K562 (cell line): ENCODE data around the gene KSR2. TPM values are rescaled to one million over a fixed set of nuclear protein-coding genes. Genes with fewer than 3 reads are reported as not detected.

Experiments used
- ATAC-seq: fragments of 200-7000 bp; cut with Tn5 transposase; 3 replicates; pipeline ENCODE4 v1.9.1; 2020; ENCODE audit warnings: moderate library complexity
- BruUV-seq: library from RNA; stranded (reverse); fragments of 400-500 nt; replicated peaks from 2 replicates; lab custom pipeline; 2021; lab: Mats Ljungman, UMichigan
- CTCF ChIA-PET: fragments of 300-600 bp; formaldehyde crosslinking; extraction: SDS; loops from one replicate; lab custom pipeline; 2021; ENCODE audit warnings: low intra/inter-chr PET ratio; lab: Yijun Ruan, JAX
- POLR2A ChIA-PET: fragments of 300-600, 350-650 bp; sonication (Branson Sonifier 250); formaldehyde crosslinking; extraction: SDS; loops from one replicate; lab custom pipeline; 2021; ENCODE audit warnings: antibody characterized with exemption, inconsistent platforms; lab: Yijun Ruan, JAX
- DNase-seq, 4 experiments: peaks; one replicate each; pipeline versions ENCODE4 v3.0.0 to v3.0.0-alpha.2; 2011 to 2018; ENCODE audit warnings: low spot score in 3 of 4, mixed read lengths in 3 of 4; ENCODE audit errors: extremely low read depth in 1 of 4
- FAIRE-seq: peaks from 2 replicates; lab custom pipeline; 2011; peaks lifted over from hg19 to GRCh38; lab: Jason Lieb, UNC
- H2AFZ ChIP-seq: 2 replicates; pipeline ENCODE4 v1.6.0; 2011; ENCODE audit warnings: low read depth, low read length, control low read depth, inconsistent platforms
- H3K27ac ChIP-seq: fragments of 200-600 bp; 3 replicates; pipeline ENCODE4 v1.8.0; 2011; ENCODE audit warnings: low read depth, mild to moderate bottlenecking, control low read depth, inconsistent platforms, low read length, moderate library complexity, mixed read lengths; ENCODE audit errors: extremely low read depth
- H3K27me3 ChIP-seq, 2 experiments: fragments of 300-600 bp in 1 of 2; 2 replicates in 1 of 2; 3 replicates in 1 of 2; pipeline versions ENCODE4 v1.6.0 to v1.8.0; 2011; ENCODE audit warnings: inconsistent platforms in 2 of 2, low read length in 2 of 2, mild to moderate bottlenecking in 1 of 2, mixed read lengths in 1 of 2, moderate library complexity in 1 of 2; ENCODE audit not compliant: control insufficient read depth in 2 of 2, insufficient read depth in 2 of 2
- H3K36me3 ChIP-seq: fragments of 300-600 bp; 3 replicates; pipeline ENCODE4 v1.8.0; 2011; ENCODE audit warnings: mild to moderate bottlenecking, low read length, inconsistent platforms; ENCODE audit not compliant: control insufficient read depth, insufficient read depth
- H3K4me1 ChIP-seq, 2 experiments: fragments of 200-600 bp in 1 of 2; replicated peaks in 1 of 2; 2 replicates in 1 of 2; 3 replicates in 1 of 2; pipeline versions ENCODE4 v1.5.1 to v1.8.0; 2011; ENCODE audit warnings: inconsistent platforms in 2 of 2, low read length in 2 of 2, mild to moderate bottlenecking in 1 of 2, mixed read lengths in 1 of 2, moderate library complexity in 1 of 2; ENCODE audit not compliant: control insufficient read depth in 2 of 2, insufficient read depth in 2 of 2
- H3K4me2 ChIP-seq: 2 replicates; pipeline ENCODE4 v1.6.1; 2011; ENCODE audit warnings: low read length, control low read depth, inconsistent platforms, mixed read lengths; ENCODE audit not compliant: insufficient read depth
- H3K4me3 ChIP-seq: fragments of 200-600 bp; sonication (generic), shearing (Covaris generic); 2 replicates; pipeline ENCODE4 v1.5.1; 2016; ENCODE audit warnings: control low read depth, inconsistent platforms
- H3K79me2 ChIP-seq: fragments of 200-600 bp; 3 replicates; pipeline ENCODE4 v1.8.0; 2011; ENCODE audit warnings: low read length, inconsistent platforms; ENCODE audit not compliant: control insufficient read depth, insufficient read depth
- H3K9ac ChIP-seq, 2 experiments: 2 replicates each; pipeline versions ENCODE4 v1.6.0 to v1.6.1; 2011; ENCODE audit warnings: low read depth in 2 of 2, low read length in 2 of 2, control low read depth in 1 of 2, inconsistent platforms in 1 of 2, mild to moderate bottlenecking in 1 of 2, mixed read lengths in 1 of 2; ENCODE audit not compliant: insufficient read depth in 1 of 2
- H3K9me1 ChIP-seq: one replicate; pipeline ENCODE4 v1.6.0; 2011; ENCODE audit warnings: inconsistent platforms, mild to moderate bottlenecking, low read length, moderate library complexity; ENCODE audit not compliant: control insufficient read depth, insufficient read depth
- H3K9me3 ChIP-seq: replicated peaks from 2 replicates; pipeline ENCODE4 v1.5.1; 2011; ENCODE audit warnings: low read depth, low read length, inconsistent platforms; ENCODE audit not compliant: control insufficient read depth, insufficient read depth
- H4K20me1 ChIP-seq: replicated peaks from 2 replicates; pipeline ENCODE4 v1.6.1; 2011; ENCODE audit warnings: low read length, inconsistent platforms, mixed read lengths; ENCODE audit not compliant: control insufficient read depth, insufficient read depth
- ARNT ChIP-seq, 2 experiments: fragments of 450-650 bp; IDR thresholded peaks; 2 replicates each; pipeline ENCODE4 v1.6.1; 2016; ENCODE audit warnings: mild to moderate bottlenecking in 1 of 2
- CSDE1 ChIP-seq, 2 experiments: fragments of 450-650 bp; IDR thresholded peaks; 2 replicates each; pipeline ENCODE4 v1.6.1; 2016; ENCODE audit warnings: mild to moderate bottlenecking in 1 of 2
- E2F3 ChIP-seq: fragments of 250-450 bp; sonication (Bioruptor Pico); IDR thresholded peaks from 2 replicates; pipeline ENCODE4 v1.4.0; 2020; ENCODE audit warnings: mild to moderate bottlenecking
- JUN ChIP-seq, 2 experiments: sonication (generic) in 1 of 2; formaldehyde crosslinking in 1 of 2; IDR thresholded peaks; 2 replicates each; pipeline versions ENCODE4 v1.6.1 to v1.8.0; 2012 to 2022; ENCODE audit warnings: borderline replicate concordance in 2 of 2, mild to moderate bottlenecking in 2 of 2, improper control_type of control experiment in 1 of 2, low read depth in 1 of 2, low read length in 1 of 2, missing genetic modification reagents in 1 of 2
- NCOA1 ChIP-seq: fragments of 450-650 bp; IDR thresholded peaks from 2 replicates; pipeline ENCODE4 v1.6.1; 2016; ENCODE audit warnings: low read depth
- NCOA2 ChIP-seq, 2 experiments: fragments of 450-650 bp; IDR thresholded peaks; 2 replicates each; pipeline ENCODE4 v1.6.1; 2018; ENCODE audit warnings: mild to moderate bottlenecking in 2 of 2, moderate library complexity in 1 of 2; ENCODE audit not compliant: partially characterized antibody in 2 of 2
- RHOXF2B ChIP-seq: fragments of 250-450 bp; sonication (Bioruptor Pico); conservative IDR thresholded peaks from 2 replicates; pipeline ENCODE4 v1.5.1; 2021
- RNF2 ChIP-seq: sonication (generic); IDR thresholded peaks from 2 replicates; pipeline ENCODE4 v1.6.1; 2016
- ZNF239 ChIP-seq: fragments of 250-450 bp; sonication (Bioruptor Pico); IDR thresholded peaks from 2 replicates; pipeline ENCODE4 v1.4.0; 2020; ENCODE audit warnings: mild to moderate bottlenecking
- WGBS: fragments of 100-300 bp; shearing (Covaris generic); methylation state at CpG from one replicate; pipeline ENCODE4 v1.1.6; 2016; ENCODE audit warnings: low coverage, mixed read lengths; ENCODE audit not compliant: insufficient coverage; ENCODE audit errors: missing lambda C conversion rate; 5-methylcytosine and 5-hydroxymethylcytosine counted together
- in situ Hi-C: fragments of 300-500 bp; cut with MboI; formaldehyde crosslinking; loops from 4 replicates; pipeline ENCODE4 v1.15.0; 2018; ENCODE audit warnings: inconsistent platforms, mixed read lengths
- intact Hi-C: fragments of 100-400 bp; cut with micrococcal nuclease; formaldehyde crosslinking; loops from 2 replicates; pipeline ENCODE4 v1.14.2; 2022
- polyA plus RNA-seq, 8 experiments: library from polyadenylated mRNA; depleted of rRNA in 4 of 8; stranded (reverse) in 5 of 8; unstranded in 3 of 8; fragments of >200 nt; fragmentation: Nextera tagmentation in 2 of 8; fragmentation: Illumina TruSeq in 1 of 8; extraction: Ambion mirVana in 2 of 8; extraction: Trizol in 1 of 8; gene quantifications; 2 replicates each; pipeline versions ENCODE4 v1.2.1 to v1.2.3, GENCODE V29; 2011 to 2014; ENCODE audit warnings: inconsistent platforms in 1 of 8, missing spikeins in 1 of 8
- total RNA-seq, 7 experiments: library from RNA; depleted of rRNA in 6 of 7; stranded (reverse); fragments of >200 nt in 6 of 7; fragmentation: Illumina TruSeq in 2 of 7; extraction: Trizol in 2 of 7; gene quantifications; 2 replicates each; pipeline versions ENCODE4 v1.2.1 to v1.2.3, GENCODE V29; 2011 to 2021; ENCODE audit warnings: low replicate concordance in 1 of 7
- TF ChIP-seq, protein P1 (sequence below), 2 experiments: fragments of 450-650 bp; formaldehyde crosslinking in 1 of 2; IDR thresholded peaks; 2 replicates each; pipeline versions ENCODE4 v1.4.0 to v1.6.1; 2014 to 2020; ENCODE audit warnings: mild to moderate bottlenecking in 2 of 2, borderline replicate concordance in 1 of 2, low read depth in 1 of 2
- TF ChIP-seq, protein P2 (sequence below): fragments of 250-450 bp; sonication (Bioruptor Pico); IDR thresholded peaks from 2 replicates; pipeline ENCODE4 v1.4.0; 2020

KSR2 gene
- total and polyA plus RNA-seq, 9 of the 15 experiments (the other 6 are each of a cell fraction or from before 2014, with no cell fraction given): not detected

- ATAC-seq (no peak), DNase-seq (no peak), FAIRE-seq (no peak)
- Histone ChIP-seq H3K9me1 (no peaks in the 10 kb centered on the region), H3K9ac (no peak overlapping the region), H3K9me3 (no peaks in the 10 kb centered on the region), H3K4me3 (no peak overlapping the region), H4K20me1 (no peaks in the 10 kb centered on the region), H3K79me2 (no peaks in the 10 kb centered on the region), H3K4me1 (no peaks in the 10 kb centered on the region), H3K27ac (no peak overlapping the region), H2AFZ (no peak overlapping the region), H3K27me3 (no peaks in the 10 kb centered on the region), H3K4me2 (no peak overlapping the region), H3K36me3 (no peaks in the 10 kb centered on the region)
- no TSS peak for BruUV-seq
- 0% methylated on average over 3 of the region's 3 CpGs for WGBS
- POLR2A ChIA-PET: interaction anchor here (0.6 to 0.7 kb wide), 2 partner anchors 276 to 396 kb away, joined by 3 to 4 read pairs; no protein-coding TSS in a partner anchor
- intact Hi-C loops (no loop called here), in situ Hi-C loops (no loop called here)
- TF ChIP-seq CSDE1 (IDR thresholded peaks at IDR 0.05) (no peak), JUN (IDR thresholded peaks at IDR 0.05; ENCODE audit: borderline replicate concordance, low read depth, low read length) (no peak), JUN (CRISPR knock-in tag; IDR thresholded peaks at IDR 0.05; ENCODE audit: borderline replicate concordance) (no peak), ARNT (IDR thresholded peaks at IDR 0.05) (no peak), ZNF239 (no peak), NCOA2 (IDR thresholded peaks at IDR 0.05; ENCODE audit: partially characterized antibody in 2 of 2) (no peak), RHOXF2B (no peak), NCOA1 (no peak), E2F3 (CRISPR knock-in tag) (no peak), RNF2 (no peak)
- TF ChIP-seq, protein P1, sequence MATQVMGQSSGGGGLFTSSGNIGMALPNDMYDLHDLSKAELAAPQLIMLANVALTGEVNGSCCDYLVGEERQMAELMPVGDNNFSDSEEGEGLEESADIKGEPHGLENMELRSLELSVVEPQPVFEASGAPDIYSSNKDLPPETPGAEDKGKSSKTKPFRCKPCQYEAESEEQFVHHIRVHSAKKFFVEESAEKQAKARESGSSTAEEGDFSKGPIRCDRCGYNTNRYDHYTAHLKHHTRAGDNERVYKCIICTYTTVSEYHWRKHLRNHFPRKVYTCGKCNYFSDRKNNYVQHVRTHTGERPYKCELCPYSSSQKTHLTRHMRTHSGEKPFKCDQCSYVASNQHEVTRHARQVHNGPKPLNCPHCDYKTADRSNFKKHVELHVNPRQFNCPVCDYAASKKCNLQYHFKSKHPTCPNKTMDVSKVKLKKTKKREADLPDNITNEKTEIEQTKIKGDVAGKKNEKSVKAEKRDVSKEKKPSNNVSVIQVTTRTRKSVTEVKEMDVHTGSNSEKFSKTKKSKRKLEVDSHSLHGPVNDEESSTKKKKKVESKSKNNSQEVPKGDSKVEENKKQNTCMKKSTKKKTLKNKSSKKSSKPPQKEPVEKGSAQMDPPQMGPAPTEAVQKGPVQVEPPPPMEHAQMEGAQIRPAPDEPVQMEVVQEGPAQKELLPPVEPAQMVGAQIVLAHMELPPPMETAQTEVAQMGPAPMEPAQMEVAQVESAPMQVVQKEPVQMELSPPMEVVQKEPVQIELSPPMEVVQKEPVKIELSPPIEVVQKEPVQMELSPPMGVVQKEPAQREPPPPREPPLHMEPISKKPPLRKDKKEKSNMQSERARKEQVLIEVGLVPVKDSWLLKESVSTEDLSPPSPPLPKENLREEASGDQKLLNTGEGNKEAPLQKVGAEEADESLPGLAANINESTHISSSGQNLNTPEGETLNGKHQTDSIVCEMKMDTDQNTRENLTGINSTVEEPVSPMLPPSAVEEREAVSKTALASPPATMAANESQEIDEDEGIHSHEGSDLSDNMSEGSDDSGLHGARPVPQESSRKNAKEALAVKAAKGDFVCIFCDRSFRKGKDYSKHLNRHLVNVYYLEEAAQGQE (IDR thresholded peaks at IDR 0.05; ENCODE audit: borderline replicate concordance): no peak
- TF ChIP-seq, protein P1 (CRISPR knock-in tag; IDR thresholded peaks at IDR 0.05; ENCODE audit: low read depth): no peak
- TF ChIP-seq, protein P2, sequence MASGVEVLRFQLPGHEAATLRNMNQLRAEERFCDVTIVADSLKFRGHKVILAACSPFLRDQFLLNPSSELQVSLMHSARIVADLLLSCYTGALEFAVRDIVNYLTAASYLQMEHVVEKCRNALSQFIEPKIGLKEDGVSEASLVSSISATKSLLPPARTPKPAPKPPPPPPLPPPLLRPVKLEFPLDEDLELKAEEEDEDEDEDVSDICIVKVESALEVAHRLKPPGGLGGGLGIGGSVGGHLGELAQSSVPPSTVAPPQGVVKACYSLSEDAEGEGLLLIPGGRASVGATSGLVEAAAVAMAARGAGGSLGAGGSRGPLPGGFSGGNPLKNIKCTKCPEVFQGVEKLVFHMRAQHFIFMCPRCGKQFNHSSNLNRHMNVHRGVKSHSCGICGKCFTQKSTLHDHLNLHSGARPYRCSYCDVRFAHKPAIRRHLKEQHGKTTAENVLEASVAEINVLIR: no peak
- CTCF ChIA-PET: no interaction called here
Measured at GRCh38 chr12:117749431-117749830, 219.4 kb downstream of the KSR2 start.
